ENCODE results near the gene GPR160. TPM values are rescaled to one million over a fixed set of nuclear protein-coding genes. Genes with fewer than 3 reads are reported as not detected.

The GPR160 gene, protein sequence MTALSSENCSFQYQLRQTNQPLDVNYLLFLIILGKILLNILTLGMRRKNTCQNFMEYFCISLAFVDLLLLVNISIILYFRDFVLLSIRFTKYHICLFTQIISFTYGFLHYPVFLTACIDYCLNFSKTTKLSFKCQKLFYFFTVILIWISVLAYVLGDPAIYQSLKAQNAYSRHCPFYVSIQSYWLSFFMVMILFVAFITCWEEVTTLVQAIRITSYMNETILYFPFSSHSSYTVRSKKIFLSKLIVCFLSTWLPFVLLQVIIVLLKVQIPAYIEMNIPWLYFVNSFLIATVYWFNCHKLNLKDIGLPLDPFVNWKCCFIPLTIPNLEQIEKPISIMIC
- 40.9 TPM for polyA plus RNA-seq

DNA sequence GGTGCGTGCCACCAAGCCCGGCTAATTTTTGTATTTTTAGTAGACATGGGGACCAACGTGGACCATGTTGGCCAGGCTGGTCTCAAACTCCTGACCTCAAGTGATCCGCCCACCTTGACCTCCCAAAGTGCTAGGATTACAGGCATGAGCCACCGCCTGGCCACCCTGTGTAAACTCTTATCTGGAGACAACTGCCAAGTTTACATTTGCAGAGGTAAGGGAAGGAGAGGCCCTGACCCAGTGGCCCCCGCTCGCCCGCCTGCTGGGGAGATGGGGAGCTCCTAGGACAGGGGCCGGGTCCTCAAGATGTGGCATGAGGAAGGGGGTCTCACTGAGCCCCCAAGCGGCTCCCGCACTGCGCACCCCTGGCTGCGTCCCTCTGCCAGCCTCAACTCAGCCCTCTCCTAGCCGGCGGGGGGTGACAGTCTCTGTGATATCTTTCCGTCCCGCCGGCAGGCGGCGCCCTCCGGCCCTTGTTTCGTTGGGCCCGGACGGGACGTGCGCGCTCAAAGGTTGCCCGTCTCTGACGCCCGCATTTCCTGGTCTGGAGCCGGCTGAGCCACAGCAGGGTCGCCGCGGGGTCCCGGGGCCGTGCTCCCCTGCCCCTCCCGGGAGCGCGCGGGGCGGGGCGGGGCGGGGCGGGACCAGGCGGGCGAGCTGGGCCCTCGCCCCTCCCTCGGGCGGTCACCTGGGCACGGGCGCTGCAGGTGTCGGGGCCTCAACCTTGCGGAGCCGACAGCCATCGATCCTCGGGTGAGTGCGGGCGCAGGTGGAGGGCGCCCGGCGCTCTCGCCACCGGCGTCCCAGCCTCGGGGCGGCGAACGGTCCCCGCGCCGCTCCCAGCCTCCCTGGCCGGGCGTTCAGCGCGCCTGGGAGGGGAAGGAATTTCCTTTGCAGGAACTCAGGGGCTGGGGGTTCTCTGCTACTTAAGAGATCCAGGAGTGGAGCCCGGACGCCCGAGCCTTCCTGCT lies at the start of gene GPR160:
Gene GPR160 (plus strand): TSS at position 533 of the 971 bp plus-strand sequence. CDS start 45,978 bp downstream, outside the sequence.
- Mint-ChIP-seq H3K27ac (peak within 1 kb of the TSS; percentile 89 to 92 (median 90)), H3K4me1 (peaks cover 24 to 33% (median 25%) of the 10 kb centered on the region in 3 donors)

DNA sequence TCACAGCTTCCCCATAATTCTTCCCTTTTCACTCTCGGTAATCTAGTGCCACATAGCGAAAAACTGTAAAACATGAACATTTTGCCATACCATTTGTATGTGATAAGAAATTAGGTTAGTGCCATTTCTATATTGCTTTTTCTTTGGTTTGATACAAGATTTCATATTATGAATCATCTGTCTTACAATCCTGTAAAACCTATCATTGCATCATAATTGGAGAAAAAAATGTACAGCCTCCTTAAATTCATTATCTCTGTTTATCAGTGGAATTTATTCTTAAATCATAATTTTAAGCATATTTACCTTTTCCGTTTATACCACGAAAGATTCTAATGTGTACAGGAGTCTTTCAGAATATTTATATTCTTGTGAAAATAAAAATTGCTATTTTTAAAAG lies 47.4 kb upstream of the GPR160 start:
- no peak overlapping the region for H3K4me3 Mint-ChIP-seq
- H3K27ac Mint-ChIP-seq, result peak overlapping the region in 2 of 3 donors; percentile 14 to 32
- H3K9me3 Mint-ChIP-seq, result no peaks in the 10 kb centered on the region
- no peaks in the 10 kb centered on the region for H3K27me3 Mint-ChIP-seq
- H3K4me1 Mint-ChIP-seq, result no peaks in the 10 kb centered on the region
- H3K36me3 Mint-ChIP-seq, result peaks cover 9% of the 10 kb centered on the region

More for the DNA sequence above, at the start of gene GPR160:
- H3K9me3 Mint-ChIP-seq, result no peaks in the 10 kb centered on the region
- H3K27me3 Mint-ChIP-seq, result no peaks in the 10 kb centered on the region
- peaks cover 5% of the 10 kb centered on the region for H3K36me3 Mint-ChIP-seq
- H3K4me3 Mint-ChIP-seq, result peak within 1 kb of the TSS; percentile 89 to 97 (median 95)

DNA sequence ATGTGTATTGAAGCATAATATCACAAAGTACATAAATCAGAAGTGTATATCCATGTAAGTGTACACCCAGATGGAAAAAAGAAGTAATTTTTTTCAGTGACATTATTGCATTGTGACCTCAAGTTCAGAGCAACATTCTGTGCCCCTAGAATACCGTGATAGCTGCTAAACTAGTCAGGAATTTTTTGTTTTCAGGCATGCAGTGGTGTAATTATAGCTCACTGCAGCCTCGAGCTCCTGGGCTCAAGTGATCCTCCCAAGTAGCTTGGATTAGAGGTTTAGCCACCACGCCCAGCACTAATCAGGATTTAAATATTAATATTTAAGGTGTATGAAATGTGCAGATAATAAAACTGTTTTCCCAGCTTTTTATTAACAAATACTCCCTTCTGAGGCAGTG lies 45.6 kb upstream of the GPR160 start:
- no peaks in the 10 kb centered on the region for H3K36me3 Mint-ChIP-seq
- no peaks in the 10 kb centered on the region for H3K9me3 Mint-ChIP-seq
- H3K27ac Mint-ChIP-seq, result no peak overlapping the region
- no peak overlapping the region for H3K4me3 Mint-ChIP-seq
- H3K27me3 Mint-ChIP-seq, result no peaks in the 10 kb centered on the region
- H3K4me1 Mint-ChIP-seq, result no peaks in the 10 kb centered on the region

DNA sequence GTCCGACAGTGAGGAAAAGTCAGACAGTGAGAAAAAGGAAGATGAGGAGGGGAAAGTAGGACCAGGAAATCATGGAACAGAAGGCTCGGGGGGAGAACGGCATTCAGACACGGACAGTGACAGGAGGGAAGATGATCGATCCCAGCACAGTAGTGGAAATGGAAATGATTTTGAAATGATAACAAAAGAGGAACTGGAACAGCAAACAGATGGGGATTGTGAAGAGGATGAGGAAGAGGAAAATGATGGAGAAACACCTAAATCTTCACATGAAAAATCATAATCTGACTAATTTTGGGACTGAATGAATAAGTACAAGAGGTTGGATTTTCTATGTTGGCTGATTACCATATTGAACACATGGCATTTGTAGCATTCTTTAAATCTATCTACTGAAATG lies 45.0 kb upstream of the GPR160 start:
- Mint-ChIP-seq H3K4me1 (no peaks in the 10 kb centered on the region), H3K27me3 (no peaks in the 10 kb centered on the region), H3K36me3 (no peaks in the 10 kb centered on the region), H3K27ac (peak overlapping the region in 1 of 3 donors; percentile 53), H3K9me3 (no peaks in the 10 kb centered on the region), H3K4me3 (no peak overlapping the region)

DNA sequence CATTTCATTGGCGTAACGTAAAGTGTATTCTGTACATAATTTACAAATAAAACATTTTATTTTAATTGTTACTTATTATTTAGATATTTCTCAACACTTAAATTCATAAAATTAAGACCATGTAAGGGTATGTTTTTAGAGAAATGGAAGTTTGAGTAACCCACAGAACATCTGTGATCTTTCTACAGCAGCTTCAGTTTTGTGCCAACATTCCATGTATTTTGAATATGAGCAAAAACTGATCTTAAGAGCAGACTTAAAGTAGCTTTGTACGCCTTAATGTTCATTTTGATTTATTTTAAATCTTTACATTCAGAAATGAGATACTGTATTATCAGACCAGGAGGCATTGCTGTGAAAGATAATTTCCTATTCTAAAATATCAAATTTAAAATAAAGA lies 44.0 kb upstream of the GPR160 start:
- H3K4me3 Mint-ChIP-seq, result no peak overlapping the region
- H3K4me1 Mint-ChIP-seq, result peaks cover 3 to 4% (median 3%) of the 10 kb centered on the region in 3 donors
- no peak overlapping the region for H3K27ac Mint-ChIP-seq
- H3K27me3 Mint-ChIP-seq, result no peaks in the 10 kb centered on the region
- no peaks in the 10 kb centered on the region for H3K36me3 Mint-ChIP-seq
- H3K9me3 Mint-ChIP-seq, result no peaks in the 10 kb centered on the region

DNA sequence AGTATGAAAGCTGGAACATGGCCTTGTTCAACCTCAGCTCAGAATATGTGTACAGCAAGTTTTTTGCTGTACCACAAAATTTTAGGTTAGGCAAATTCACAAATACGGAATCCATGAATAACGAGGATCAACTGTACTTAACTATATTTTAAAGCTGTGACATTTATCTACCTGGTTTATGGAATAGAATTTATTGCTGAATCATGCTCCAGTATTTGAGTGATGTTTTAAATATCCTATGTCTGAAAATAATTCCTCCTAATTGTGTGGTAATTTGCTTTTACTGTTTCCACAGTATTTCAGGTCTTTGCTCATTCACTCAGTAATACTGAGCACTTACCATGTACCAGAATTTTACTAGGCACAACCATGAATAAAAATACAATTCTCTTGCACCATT lies 41.7 kb upstream of the GPR160 start:
- Mint-ChIP-seq H3K27ac (peak overlapping the region in 1 of 3 donors; percentile 23), H3K36me3 (no peaks in the 10 kb centered on the region), H3K27me3 (no peaks in the 10 kb centered on the region), H3K9me3 (peaks cover 0 to 2% (median 0%) of the 10 kb centered on the region in 3 donors), H3K4me3 (no peak overlapping the region), H3K4me1 (peaks cover 4 to 15% (median 8%) of the 10 kb centered on the region in 3 donors)

DNA sequence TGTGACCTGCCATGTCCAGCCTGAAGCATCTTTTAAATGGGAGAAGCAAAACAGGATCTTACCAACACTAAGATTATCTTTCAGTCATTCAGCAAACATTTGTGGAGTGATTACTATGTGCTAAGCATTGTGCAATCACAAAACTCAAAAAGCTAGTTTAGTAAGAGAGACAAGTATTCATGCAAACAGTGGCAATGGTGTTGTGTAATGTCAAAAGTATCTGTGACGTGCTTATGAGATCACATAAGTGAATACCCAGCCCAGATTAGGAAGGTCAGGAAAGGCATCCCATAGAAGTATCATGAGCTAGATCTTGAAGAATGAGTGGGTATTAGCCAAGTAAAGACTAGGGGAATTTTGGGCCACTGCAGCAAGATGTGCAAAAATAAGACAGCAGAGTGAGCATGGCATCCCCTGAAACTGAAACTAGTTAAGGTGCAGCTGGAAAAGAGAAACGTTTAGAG lies 39.1 kb upstream of the GPR160 start:
- no peak overlapping the region for H3K27ac Mint-ChIP-seq

DNA sequence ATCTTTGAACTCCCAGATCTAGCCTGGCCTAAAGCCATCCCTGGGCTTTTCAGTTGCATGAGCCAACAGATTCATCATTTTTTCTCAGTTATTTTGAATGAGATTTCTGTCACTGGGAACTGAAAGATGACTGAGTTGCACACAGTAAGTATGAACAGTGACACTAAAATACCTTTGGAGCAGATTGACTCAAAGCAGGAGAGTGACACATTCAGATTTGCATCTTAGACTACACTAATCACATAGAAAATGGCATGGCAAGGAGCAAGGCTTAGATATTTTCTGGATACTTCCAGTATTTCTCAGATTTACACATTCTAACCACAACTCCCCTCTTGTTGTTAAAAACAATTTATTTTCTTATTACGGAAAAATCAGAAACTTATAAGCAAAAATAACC lies 38.4 kb upstream of the GPR160 start:
- Mint-ChIP-seq H3K27ac (no peak overlapping the region), H3K27me3 (no peaks in the 10 kb centered on the region), H3K36me3 (no peaks in the 10 kb centered on the region), H3K9me3 (peaks cover 0 to 2% (median 2%) of the 10 kb centered on the region in 3 donors), H3K4me1 (peaks cover 28 to 40% (median 34%) of the 10 kb centered on the region in 3 donors), H3K4me3 (no peak overlapping the region)

More for the DNA sequence above, 39.1 kb upstream of the GPR160 start:
- Mint-ChIP-seq H3K36me3 (no peaks in the 10 kb centered on the region), H3K4me1 (peaks cover 24 to 34% (median 28%) of the 10 kb centered on the region in 3 donors), H3K27me3 (no peaks in the 10 kb centered on the region), H3K9me3 (peaks cover 0 to 2% (median 2%) of the 10 kb centered on the region in 3 donors), H3K4me3 (no peak overlapping the region)

DNA sequence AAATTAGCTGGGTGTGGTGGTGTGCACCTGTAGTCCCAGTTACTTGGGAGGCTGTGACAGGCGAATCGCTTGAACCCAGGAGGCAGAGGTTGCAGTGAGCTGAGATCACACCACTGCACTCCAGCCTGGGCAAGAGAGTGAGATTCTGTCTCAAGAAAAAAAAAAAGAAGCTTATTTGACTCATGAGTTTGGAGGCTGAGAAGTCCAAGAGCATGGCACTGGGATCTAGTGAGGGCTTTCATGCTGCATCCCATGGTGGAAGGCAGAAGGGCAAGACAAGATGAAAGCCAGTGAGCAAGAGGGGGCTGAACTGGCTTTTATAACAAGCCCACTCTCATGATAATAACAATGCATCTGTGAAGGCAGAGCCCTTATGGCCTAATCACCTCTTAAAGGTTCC lies 37.7 kb upstream of the GPR160 start:
- H3K4me3 Mint-ChIP-seq, result no peak overlapping the region
- no peaks in the 10 kb centered on the region for H3K27me3 Mint-ChIP-seq
- H3K4me1 Mint-ChIP-seq, result peaks cover 28 to 40% (median 34%) of the 10 kb centered on the region in 3 donors
- no peak overlapping the region for H3K27ac Mint-ChIP-seq
- H3K36me3 Mint-ChIP-seq, result no peaks in the 10 kb centered on the region
- peaks cover 0 to 2% (median 2%) of the 10 kb centered on the region in 3 donors for H3K9me3 Mint-ChIP-seq

DNA sequence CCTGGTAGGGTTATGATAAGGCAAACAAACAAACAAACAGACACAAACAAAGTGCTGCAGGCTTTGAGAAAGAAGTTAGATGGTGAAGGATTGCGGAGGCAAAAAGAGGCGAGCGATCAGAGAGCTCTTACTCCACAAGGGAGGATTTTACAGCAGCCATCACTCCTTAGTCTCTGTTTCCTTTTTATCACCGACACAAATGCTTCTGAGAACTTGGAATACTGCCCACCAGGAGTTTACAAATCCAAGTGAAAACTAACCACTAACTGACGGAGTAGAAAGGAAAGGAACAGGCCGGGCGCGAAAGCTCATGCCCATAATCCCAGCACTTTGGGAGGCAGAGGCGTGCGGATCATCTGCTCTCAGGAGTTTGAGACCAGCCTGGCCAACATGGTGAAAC lies 35.6 kb upstream of the GPR160 start:
- peak overlapping the region in 1 of 4 donors; percentile 15 for H3K4me3 Mint-ChIP-seq
- peaks cover 34 to 53% (median 47%) of the 10 kb centered on the region in 3 donors for H3K4me1 Mint-ChIP-seq
- no peaks in the 10 kb centered on the region for H3K27me3 Mint-ChIP-seq

DNA sequence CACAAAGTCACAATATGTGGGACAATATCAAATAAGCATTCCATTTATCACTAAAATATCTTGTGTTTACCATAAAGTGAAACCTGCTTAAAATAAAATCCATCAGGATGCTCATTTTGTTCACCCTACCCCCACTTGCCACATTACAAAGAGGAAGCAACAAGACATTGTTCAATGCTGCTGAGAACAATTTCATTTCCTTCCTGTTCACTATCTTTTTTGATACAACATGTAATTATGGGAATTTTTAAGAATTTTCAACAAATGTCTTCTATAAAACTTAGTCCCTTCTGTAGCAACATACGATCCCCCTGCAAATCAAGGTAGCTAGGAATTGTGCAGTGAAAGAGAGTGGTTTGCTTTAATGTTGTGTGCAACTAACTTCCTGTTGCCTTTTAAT lies 34.9 kb upstream of the GPR160 start:
- Mint-ChIP-seq H3K4me3 (peak overlapping the region in 2 of 4 donors; percentile 15 to 88), H3K4me1 (peaks cover 34 to 54% (median 48%) of the 10 kb centered on the region in 3 donors), H3K9me3 (peaks cover 0 to 2% (median 2%) of the 10 kb centered on the region in 3 donors), H3K27me3 (no peaks in the 10 kb centered on the region), H3K27ac (peak overlapping the region in 1 of 3 donors; percentile 72), H3K36me3 (no peaks in the 10 kb centered on the region)

More for the DNA sequence above, 35.6 kb upstream of the GPR160 start:
- Mint-ChIP-seq H3K27ac (peak overlapping the region in 1 of 3 donors; percentile 72), H3K9me3 (peaks cover 0 to 2% (median 2%) of the 10 kb centered on the region in 3 donors), H3K36me3 (no peaks in the 10 kb centered on the region)

DNA sequence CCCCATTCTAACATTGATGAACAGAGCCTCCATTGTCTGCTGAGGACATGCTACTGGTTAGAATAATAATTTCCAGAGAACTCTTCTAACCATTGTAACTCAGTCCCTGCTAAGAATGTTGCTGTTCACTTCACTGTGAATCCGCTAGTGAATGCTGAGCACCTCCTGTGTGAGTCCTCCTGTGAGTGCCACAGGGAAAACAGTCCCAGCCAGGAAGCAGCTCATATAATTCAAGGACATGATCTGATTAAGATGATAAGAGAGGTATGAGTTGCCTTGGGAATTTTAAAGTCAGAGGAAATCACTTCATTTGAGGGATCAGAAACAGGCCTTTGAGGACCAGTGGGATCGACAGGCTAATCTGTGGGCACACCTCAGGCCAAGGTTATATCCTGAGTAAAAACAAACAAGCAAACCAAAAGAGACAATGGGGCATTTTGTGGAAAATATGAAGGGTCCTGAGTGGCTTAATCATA lies 33.9 kb upstream of the GPR160 start:
- Mint-ChIP-seq H3K27me3 (no peaks in the 10 kb centered on the region), H3K36me3 (no peaks in the 10 kb centered on the region), H3K27ac (peak overlapping the region in 2 of 3 donors; percentile 10 to 14), H3K9me3 (peaks cover 0 to 2% (median 2%) of the 10 kb centered on the region in 3 donors), H3K4me3 (peak overlapping the region in 1 of 4 donors; percentile 19), H3K4me1 (peaks cover 31 to 49% (median 42%) of the 10 kb centered on the region in 3 donors)

DNA sequence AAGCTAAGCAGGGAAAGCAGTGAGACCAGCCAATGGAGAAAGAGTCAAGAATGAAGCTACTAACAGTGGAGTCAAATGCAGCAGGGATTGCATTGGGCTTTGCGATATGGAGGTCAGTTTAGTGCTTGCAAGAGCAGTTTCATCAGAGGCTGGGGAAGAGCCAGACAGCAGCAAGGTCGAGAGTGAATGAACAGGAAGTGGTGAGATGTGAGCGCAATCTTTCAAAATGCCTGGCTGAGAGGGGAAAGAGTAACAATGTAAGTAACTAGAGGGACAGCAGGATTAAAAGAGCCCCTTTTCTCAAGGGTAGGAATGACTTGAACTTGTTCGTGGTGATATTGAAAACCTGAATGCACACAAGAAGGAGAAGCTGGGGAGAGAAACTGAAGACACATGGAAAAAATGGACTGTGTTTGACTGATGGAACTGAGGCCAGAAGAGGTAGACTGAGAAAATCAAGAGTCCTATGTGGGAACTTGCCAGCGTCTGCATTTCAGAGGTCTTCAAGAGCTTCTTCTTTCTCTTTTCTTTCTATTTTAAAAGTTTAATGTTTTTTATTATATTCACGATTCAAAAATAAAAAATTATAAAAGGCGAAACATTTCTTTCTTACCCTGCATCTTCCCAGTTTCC lies 30.6 kb upstream of the GPR160 start:
- Mint-ChIP-seq H3K27me3 (no peaks in the 10 kb centered on the region), H3K27ac (peak overlapping the region in 1 of 3 donors; percentile 85), H3K36me3 (no peaks in the 10 kb centered on the region), H3K9me3 (no peaks in the 10 kb centered on the region), H3K4me3 (no peak overlapping the region), H3K4me1 (peaks cover 27 to 36% (median 33%) of the 10 kb centered on the region in 3 donors)

DNA sequence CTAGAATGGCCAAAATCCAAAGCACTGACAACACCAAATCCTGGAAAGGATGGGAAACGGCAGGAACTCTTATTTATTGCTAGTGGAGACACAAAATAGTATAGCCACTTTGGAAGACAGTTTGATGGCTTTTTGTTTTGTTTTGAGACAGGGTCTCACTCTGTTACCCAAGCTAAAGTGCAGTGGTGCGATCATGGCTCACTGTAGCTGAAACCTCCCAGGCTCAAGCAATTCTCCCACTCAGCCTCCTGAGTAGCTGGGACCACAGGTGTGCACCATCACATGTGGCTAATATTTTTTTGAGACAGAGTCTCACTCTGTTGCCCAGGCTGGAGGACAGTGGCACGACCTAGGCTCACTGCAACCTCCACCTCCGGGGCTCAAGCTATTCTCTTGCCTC lies 27.3 kb upstream of the GPR160 start:
- peak overlapping the region in 1 of 3 donors; percentile 47 for H3K27ac Mint-ChIP-seq

More for the DNA sequence above, 27.3 kb upstream of the GPR160 start:
- H3K27me3 Mint-ChIP-seq, result peaks cover 3% of the 10 kb centered on the region
- no peaks in the 10 kb centered on the region for H3K9me3 Mint-ChIP-seq
- peak overlapping the region in 1 of 4 donors; percentile 47 for H3K4me3 Mint-ChIP-seq
- H3K4me1 Mint-ChIP-seq, result peaks cover 10 to 15% (median 14%) of the 10 kb centered on the region in 3 donors
- no peaks in the 10 kb centered on the region for H3K36me3 Mint-ChIP-seq
